Measurements from ENCODE around the gene PRMT2. TPM values are rescaled to one million over a fixed set of nuclear protein-coding genes. Genes with fewer than 3 reads are reported as not detected.

PRMT2 gene
- total RNA-seq, 1 donor from 2014 or later: 56.8 TPM

GRCh38 chr21:46637952-46638746 is 2.7 kb downstream of the PRMT2 start:
- DNase-seq (no peak), ATAC-seq (no peak)
- intact Hi-C loops (cut with micrococcal nuclease): no loop called here

- no peak for ATAC-seq
- intact Hi-C loops (cut with micrococcal nuclease): no loop called here
Measured at GRCh38 chr21:46639489-46640386, 4.3 kb downstream of the PRMT2 start.

GRCh38 chr21:46641656-46642055 is 6.2 kb downstream of the PRMT2 start:
- intact Hi-C loops (cut with micrococcal nuclease): no loop called here
- peak; percentile 81 for ATAC-seq
- no peak for DNase-seq

More at GRCh38 chr21:46639489-46640386, 4.3 kb downstream of the PRMT2 start:
- no peak for DNase-seq

- DNase-seq: no peak
- intact Hi-C loops (cut with micrococcal nuclease): no loop called here
Measured at GRCh38 chr21:46643379-46644177, 8.1 kb downstream of the PRMT2 start.

DNA sequence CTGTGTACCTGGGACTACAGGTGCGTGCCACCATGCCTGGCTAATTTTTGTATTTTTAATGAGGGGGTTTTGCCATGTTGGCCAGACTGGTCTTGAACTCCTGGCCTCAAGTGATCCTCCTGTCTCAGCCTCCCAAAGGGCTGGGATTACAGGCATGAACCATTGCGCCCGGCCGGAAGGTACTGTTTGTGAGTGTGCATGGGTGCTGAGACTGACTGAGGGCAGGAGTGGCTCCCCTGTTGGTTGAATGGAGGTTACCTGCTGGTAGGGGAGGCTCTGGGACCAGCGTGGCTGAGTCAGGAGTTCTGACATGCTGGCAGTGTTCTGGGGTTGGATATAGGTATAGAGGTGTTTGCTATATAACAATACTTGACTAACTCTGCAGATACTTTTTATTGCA is 10.4 kb downstream of the PRMT2 start:
- ATAC-seq: no peak
- intact Hi-C loops (cut with micrococcal nuclease): no loop called here
- DNase-seq: no peak

More at GRCh38 chr21:46643379-46644177, 8.1 kb downstream of the PRMT2 start:
- ATAC-seq: no peak

DNA sequence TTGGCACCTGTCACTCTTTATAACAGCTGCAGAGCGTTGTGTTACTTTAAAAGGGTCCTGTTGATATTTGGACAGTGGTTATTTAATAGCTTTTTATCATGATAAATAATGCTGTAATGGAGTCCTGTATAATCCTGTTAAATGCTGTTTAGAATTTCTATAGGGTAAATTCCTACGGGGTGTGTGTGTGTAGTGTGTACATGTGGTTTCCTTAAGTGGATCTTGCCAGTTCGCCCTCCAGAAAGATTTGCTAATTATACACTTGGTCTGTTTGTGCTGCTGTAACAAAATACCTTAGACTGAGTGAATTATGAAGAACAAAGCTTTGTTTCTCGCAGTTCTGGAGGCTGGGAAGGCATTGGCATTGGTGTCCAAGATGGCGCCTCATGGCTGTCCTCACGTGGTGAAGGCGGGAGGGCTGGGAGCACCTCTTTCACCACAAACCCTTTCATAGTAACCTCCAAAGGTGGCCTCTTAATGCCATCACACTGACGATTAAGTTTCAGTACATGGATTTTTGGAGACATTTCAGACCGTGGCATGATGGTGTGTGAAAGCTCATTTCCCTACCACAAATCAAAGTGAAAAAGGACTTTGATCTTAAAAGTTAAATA is 11.2 kb downstream of the PRMT2 start:
- intact Hi-C loops (cut with micrococcal nuclease): no loop called here
- no peak for ATAC-seq

DNA sequence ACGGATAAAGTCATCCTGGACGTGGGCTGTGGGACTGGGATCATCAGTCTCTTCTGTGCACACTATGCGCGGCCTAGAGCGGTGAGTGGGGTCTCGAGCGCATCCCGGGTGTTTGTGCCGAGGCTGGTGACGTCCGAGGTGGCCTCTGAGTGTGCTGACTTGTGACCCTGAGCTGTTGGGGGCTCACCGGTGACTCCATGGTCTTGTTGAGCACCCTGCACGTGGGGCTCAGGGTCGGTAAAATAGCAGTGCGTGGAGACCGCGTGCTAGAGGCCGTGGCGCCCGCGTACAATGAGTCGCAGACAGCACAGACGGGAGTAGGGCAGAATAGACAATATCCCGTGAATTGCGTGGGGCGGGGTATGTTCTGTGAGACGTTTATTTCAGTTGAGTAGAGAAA is 13.1 kb downstream of the PRMT2 start:
- no peak for ATAC-seq
- intact Hi-C loops (cut with micrococcal nuclease): no loop called here

More for the DNA sequence above, 11.2 kb downstream of the PRMT2 start:
- DNase-seq: no peak

DNA sequence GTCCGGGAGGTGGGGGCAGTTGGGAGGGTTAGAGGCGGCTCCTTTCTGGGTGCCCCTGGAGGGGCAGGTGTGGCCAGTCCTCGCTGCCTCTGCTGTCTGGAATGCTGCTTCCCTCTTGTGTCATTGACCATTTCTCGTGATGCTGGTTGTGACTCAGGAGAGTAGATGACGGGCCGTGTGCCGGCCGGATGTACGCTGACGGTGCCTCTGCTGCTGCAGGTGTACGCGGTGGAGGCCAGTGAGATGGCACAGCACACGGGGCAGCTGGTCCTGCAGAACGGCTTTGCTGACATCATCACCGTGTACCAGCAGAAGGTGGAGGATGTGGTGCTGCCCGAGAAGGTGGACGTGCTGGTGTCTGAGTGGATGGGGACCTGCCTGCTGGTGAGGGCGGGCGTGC is 13.9 kb downstream of the PRMT2 start:
- intact Hi-C loops (cut with micrococcal nuclease): no loop called here
- no peak for DNase-seq
- ATAC-seq: no peak

More for the DNA sequence above, 13.1 kb downstream of the PRMT2 start:
- DNase-seq: no peak

- DNase-seq (peak; percentile 67), ATAC-seq (peak; percentile 89)
- intact Hi-C loops (cut with micrococcal nuclease): no loop called here
Measured at GRCh38 chr21:46650476-46651098, 15.1 kb downstream of the PRMT2 start.

- intact Hi-C loops (cut with micrococcal nuclease): no loop called here
- ATAC-seq (peak; percentile 18), DNase-seq (no peak)
Measured at GRCh38 chr21:46651121-46651520, 15.6 kb downstream of the PRMT2 start.

- DNase-seq (no peak), ATAC-seq (no peak)
- intact Hi-C loops (cut with micrococcal nuclease): no loop called here
Measured at GRCh38 chr21:46655230-46655629, 19.8 kb downstream of the PRMT2 start.

GRCh38 chr21:46656820-46657219 is 21.3 kb downstream of the PRMT2 start:
- ATAC-seq (no peak), DNase-seq (no peak)

DNA sequence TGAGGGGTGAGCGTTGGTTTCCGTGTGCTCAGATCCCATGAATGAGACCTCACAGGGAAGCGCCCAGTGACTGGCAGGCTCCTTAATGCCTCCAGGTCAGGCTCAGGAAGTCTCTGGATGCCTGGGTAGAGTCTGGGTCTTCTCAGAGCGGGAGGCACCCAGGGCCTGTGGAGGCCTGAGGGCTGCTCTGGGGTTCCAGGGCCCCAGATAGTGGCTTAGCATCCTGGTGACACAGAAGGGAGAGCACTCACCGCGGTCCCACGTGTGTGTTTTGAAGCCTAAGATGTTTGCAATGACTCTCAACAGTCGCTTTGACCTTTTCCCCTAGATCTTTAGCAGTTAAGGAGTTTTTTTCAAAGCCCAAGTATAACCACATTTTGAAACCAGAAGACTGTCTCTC is 25.0 kb downstream of the PRMT2 start:
- intact Hi-C loops (cut with micrococcal nuclease): no loop called here
- ATAC-seq: no peak
- no peak for DNase-seq

More at GRCh38 chr21:46656820-46657219, 21.3 kb downstream of the PRMT2 start:
- intact Hi-C loops (cut with micrococcal nuclease): no loop called here

DNA sequence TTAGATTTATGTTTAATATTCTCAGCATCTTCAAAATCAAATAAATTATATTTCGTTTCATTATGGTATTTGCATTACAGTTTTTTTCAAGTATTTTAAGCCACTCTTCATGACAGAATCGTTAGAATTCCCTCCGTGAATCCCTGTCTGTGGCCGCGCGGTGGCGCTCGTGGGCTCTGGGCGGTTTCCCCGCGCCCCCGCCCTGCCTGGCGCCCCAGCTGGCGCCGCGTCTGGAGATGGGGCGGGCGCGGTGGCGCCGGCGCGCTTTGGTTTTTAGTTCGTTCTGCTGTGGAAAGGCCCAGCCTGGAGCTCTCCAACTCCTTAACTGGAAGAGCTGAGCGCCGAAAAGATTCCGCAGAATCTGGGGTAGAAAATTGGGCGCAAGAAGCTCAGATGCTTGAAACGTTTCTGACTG is 25.7 kb downstream of the PRMT2 start:
- DNase-seq: peak; percentile 80
- peak; percentile 83 for ATAC-seq
- intact Hi-C loops (cut with micrococcal nuclease): no loop called here

DNA sequence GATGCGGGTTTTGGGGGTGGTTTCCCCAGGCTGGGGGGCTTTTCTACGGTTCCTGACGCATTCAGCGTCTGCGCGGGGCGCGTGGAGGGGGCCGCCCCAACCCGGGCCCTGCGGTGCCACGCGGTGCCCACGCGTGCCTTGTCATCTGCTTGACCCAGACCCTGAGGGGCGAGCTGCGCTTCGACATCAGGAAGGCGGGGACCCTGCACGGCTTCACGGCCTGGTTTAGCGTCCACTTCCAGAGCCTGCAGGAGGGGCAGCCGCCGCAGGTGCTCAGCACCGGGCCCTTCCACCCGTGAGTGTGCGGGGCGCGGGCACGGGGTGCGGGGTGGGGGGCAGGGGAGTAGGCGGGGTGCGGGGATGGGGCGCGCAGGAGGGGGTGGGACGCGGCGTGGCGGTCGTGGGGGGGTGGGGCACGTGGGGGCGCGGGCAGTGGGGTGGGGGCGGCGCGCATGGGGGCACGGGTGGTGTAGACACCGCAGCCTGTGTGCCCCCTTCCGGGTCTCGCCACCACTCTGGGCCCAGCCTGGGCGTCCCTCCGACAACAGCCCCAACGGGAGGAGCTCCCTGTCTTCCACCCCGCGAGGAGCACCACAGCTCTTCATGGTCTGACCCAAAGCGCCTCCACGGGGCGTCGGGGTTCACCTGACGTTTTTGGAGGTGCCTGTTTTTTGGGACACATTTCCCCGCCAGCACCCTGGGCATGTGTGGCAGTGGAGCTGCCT is 26.3 kb downstream of the PRMT2 start:
- intact Hi-C loops (cut with micrococcal nuclease): no loop called here
- DNase-seq: no peak

GRCh38 chr21:46662367-46662654 is 26.8 kb downstream of the PRMT2 start:
- DNase-seq: no peak
- intact Hi-C loops (cut with micrococcal nuclease): no loop called here
- no peak for ATAC-seq

More for the DNA sequence above, 26.3 kb downstream of the PRMT2 start:
- peak; percentile 25 for ATAC-seq

DNA sequence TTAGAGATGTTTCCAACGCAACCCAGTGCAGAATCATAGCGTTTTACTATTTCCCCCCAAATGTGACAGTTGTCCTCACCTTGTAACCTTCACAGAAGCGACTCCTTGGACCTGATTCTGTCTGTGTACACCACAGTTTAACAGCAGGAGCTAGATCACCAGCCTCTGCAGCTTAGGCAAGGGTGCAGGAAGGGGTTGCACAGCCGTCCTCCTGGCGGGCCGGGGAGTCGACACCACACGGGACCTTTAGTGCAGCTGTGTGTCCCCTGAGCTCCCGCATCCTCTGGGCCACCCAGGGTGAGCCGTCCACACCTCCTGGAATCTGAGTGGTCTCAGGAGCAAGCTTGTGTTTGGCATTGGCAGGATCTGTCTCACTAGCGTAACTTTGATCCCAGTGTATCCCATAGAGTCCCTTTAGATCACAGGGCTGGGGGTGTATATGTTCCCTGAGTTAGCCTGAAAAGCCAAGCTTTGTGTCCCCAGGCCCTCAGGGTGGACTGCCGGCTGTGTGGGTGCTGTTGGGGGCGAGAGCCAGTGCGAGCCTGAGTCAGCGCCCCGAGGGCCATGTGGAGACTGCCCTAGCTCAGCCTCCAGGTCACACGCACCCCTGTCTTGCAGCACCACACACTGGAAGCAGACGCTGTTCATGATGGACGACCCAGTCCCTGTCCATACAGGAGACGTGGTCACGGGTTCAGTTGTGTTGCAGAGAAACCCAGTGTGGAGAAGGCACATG is 27.5 kb downstream of the PRMT2 start:
- intact Hi-C loops (cut with micrococcal nuclease): no loop called here
- DNase-seq (no peak), ATAC-seq (no peak)
